Stimulated activated CD8-positive, alpha-beta memory T cell treated with anti-CD3 and anti-CD28 coated beads, Interleukin-7, amount 100 ng/mL, for 48 hours (primary cell): ENCODE data around the gene GPX3.

Source experiments
- DNase-seq, 2 donors: peaks; one replicate each; pipeline ENCODE4 v3.0.0-alpha.2; 2020; ENCODE audit warnings: low read depth in 1 of 2; ENCODE audit errors: extremely low read depth in 1 of 2

GPX3 gene

GRCh38 chr5:151075698-151076331 is 55.4 kb downstream of the GPX3 start:
- no peak for DNase-seq

- DNase-seq: no peak
Measured at GRCh38 chr5:151076616-151077015, 56.2 kb downstream of the GPX3 start.

- DNase-seq: no peak
Measured at GRCh38 chr5:151077419-151077818, 57.0 kb downstream of the GPX3 start.

GRCh38 chr5:151077967-151078366 is 57.6 kb downstream of the GPX3 start:
- no peak for DNase-seq
